SK-N-MC (cell line): Measurements from ENCODE around the gene HPS4.

Source experiments
- EZH2 ChIP-seq: fragments of 200-600 bp; sonication (generic); IDR thresholded peaks from one replicate; pipeline ENCODE4 v1.6.1; 2017; ENCODE audit warnings: antibody characterized with exemption
- FOXP2 ChIP-seq: optimal IDR thresholded peaks from 2 replicates; pipeline ENCODE3; 2011; ENCODE audit warnings: mild to moderate bottlenecking, moderate library complexity; ENCODE audit not compliant: insufficient read depth; ENCODE audit errors: extremely low read length, control extremely low read depth
- POLR2AphosphoS5 ChIP-seq: IDR thresholded peaks from 2 replicates; pipeline ENCODE4 v1.6.1; 2012; ENCODE audit warnings: mild to moderate bottlenecking, low read depth, low read length, borderline replicate concordance

- TF ChIP-seq POLR2AphosphoS5, result no peak
- TF ChIP-seq EZH2, result no peak
- no peak for TF ChIP-seq FOXP2
These were observed 12.9 kb upstream of the HPS4 start for GRCh38 chr22:26496456-26496855.
